ENCODE results near the gene SPTBN2. TPM values are rescaled to one million over a fixed set of nuclear protein-coding genes. Genes with fewer than 3 reads are reported as not detected.

The SPTBN2 gene
- total RNA-seq, 1 experiment from 2014 or later, result 37.6 TPM

GRCh38 chr11:66734215-66734614, 5.2 kb upstream of the SPTBN2 start:
- no peaks in the 10 kb centered on the region for H3K27me3 ChIP-seq (replicated peaks; ENCODE audit: control insufficient read depth, insufficient read depth, low read length)
- Mint-ChIP-seq H3K4me3 (ENCODE audit: unreplicated experiment) (no peak overlapping the region), H3K27me3 (ENCODE audit: insufficient read depth, unreplicated experiment) (peaks cover 5% of the 10 kb centered on the region), H3K36me3 (ENCODE audit: insufficient read depth, unreplicated experiment) (no peaks in the 10 kb centered on the region), H3K4me1 (ENCODE audit: low read depth, unreplicated experiment) (peaks cover 16% of the 10 kb centered on the region), H3K9me3 (ENCODE audit: unreplicated experiment) (no peaks in the 10 kb centered on the region), H3K27ac (ENCODE audit: unreplicated experiment) (no peak overlapping the region)
- ChIA-PET CTCF (no interaction called here), POLR2A (no interaction called here)
- peak in 1 of 2 experiments; percentile 27 for DNase-seq
- no TSS peak for BruUV-seq (replicated peaks)
- intact Hi-C loops (cut with micrococcal nuclease; ENCODE audit: unreplicated experiment), result no loop called here
- no peaks in the 10 kb centered on the region for H3K36me3 ChIP-seq (ENCODE audit: control insufficient read depth, insufficient read depth, low read length)
- TF ChIP-seq CTCF (IDR thresholded peaks at IDR 0.05; ENCODE audit: insufficient read depth in 1 of 2, low read depth in 1 of 2, low read length in 1 of 2, severe bottlenecking in 1 of 2, unreplicated experiment in 1 of 2), result no peak
- H3K9me3 ChIP-seq, result no peaks in the 10 kb centered on the region
- H3K4me1 ChIP-seq, result peaks cover 6% of the 10 kb centered on the region; the same call in 1 of the 2 replicates
- no peak overlapping the region for H3K4me3 ChIP-seq (ENCODE audit: low read depth, low read length)

GRCh38 chr11:66729447-66729846, 431 bp upstream of the SPTBN2 start:
- H3K27ac Mint-ChIP-seq (ENCODE audit: unreplicated experiment), result no peak overlapping the region
- peak overlapping the region; percentile 82 for H3K4me3 Mint-ChIP-seq (ENCODE audit: unreplicated experiment)
- no peak overlapping the region for H3K4me3 ChIP-seq (ENCODE audit: low read depth, low read length)
- H3K36me3 Mint-ChIP-seq (ENCODE audit: insufficient read depth, unreplicated experiment), result peaks cover 6% of the 10 kb centered on the region
- peaks cover 20% of the 10 kb centered on the region for H3K4me1 ChIP-seq
- peaks cover 7% of the 10 kb centered on the region for H3K27me3 Mint-ChIP-seq (ENCODE audit: insufficient read depth, unreplicated experiment)
- no peaks in the 10 kb centered on the region for H3K36me3 ChIP-seq (ENCODE audit: control insufficient read depth, insufficient read depth, low read length)
- no peaks in the 10 kb centered on the region for H3K27me3 ChIP-seq (replicated peaks; ENCODE audit: control insufficient read depth, insufficient read depth, low read length)
- no peak for TF ChIP-seq CTCF (IDR thresholded peaks at IDR 0.05; ENCODE audit: insufficient read depth in 1 of 2, low read depth in 1 of 2, low read length in 1 of 2, severe bottlenecking in 1 of 2, unreplicated experiment in 1 of 2)
- POLR2A ChIA-PET, result no interaction called here
- no peak for DNase-seq
- no TSS peak for BruUV-seq (replicated peaks)
- peaks cover 32% of the 10 kb centered on the region for H3K4me1 Mint-ChIP-seq (ENCODE audit: low read depth, unreplicated experiment)
- no peaks in the 10 kb centered on the region for H3K9me3 Mint-ChIP-seq (ENCODE audit: unreplicated experiment)
- no peaks in the 10 kb centered on the region for H3K9me3 ChIP-seq
- intact Hi-C loops (cut with micrococcal nuclease; ENCODE audit: unreplicated experiment), result loop anchor here (2.0 kb wide), 1 partner anchor 35 kb away; no protein-coding TSS in a partner anchor
- CTCF ChIA-PET, result interaction anchor here (0.6 kb wide), 1 partner anchor 41 kb away, joined by 3 read pairs; no protein-coding TSS in a partner anchor

GRCh38 chr11:66728038-66728692, 851 bp downstream of the SPTBN2 start:
- no peak for TF ChIP-seq CTCF (IDR thresholded peaks at IDR 0.05; ENCODE audit: insufficient read depth in 1 of 2, low read depth in 1 of 2, low read length in 1 of 2, severe bottlenecking in 1 of 2, unreplicated experiment in 1 of 2)
- ChIA-PET POLR2A (interaction anchor here (0.6 kb wide), 1 partner anchor 106 kb away, joined by 10 read pairs; no protein-coding TSS in a partner anchor), CTCF (interaction anchor here (0.5 to 0.6 kb wide), 3 partner anchors 69 to 1393 kb away, joined by 3 to 5 read pairs (median 3); no protein-coding TSS in a partner anchor)
- Histone ChIP-seq H3K27me3 (replicated peaks; ENCODE audit: control insufficient read depth, insufficient read depth, low read length) (no peaks in the 10 kb centered on the region), H3K4me1 (peaks cover 20% of the 10 kb centered on the region), H3K36me3 (ENCODE audit: control insufficient read depth, insufficient read depth, low read length) (no peaks in the 10 kb centered on the region), H3K9me3 (no peaks in the 10 kb centered on the region), H3K4me3 (ENCODE audit: low read depth, low read length) (peak overlapping the region; percentile 66)
- Mint-ChIP-seq H3K27me3 (ENCODE audit: insufficient read depth, unreplicated experiment) (peaks cover 5% of the 10 kb centered on the region), H3K9me3 (ENCODE audit: unreplicated experiment) (no peaks in the 10 kb centered on the region), H3K4me1 (ENCODE audit: low read depth, unreplicated experiment) (peaks cover 25% of the 10 kb centered on the region), H3K27ac (ENCODE audit: unreplicated experiment) (peak overlapping the region; percentile 60), H3K4me3 (ENCODE audit: unreplicated experiment) (peak overlapping the region; percentile 82), H3K36me3 (ENCODE audit: insufficient read depth, unreplicated experiment) (peaks cover 6% of the 10 kb centered on the region)
- intact Hi-C loops (cut with micrococcal nuclease; ENCODE audit: unreplicated experiment), result loop anchor here (2.0 kb wide), 1 partner anchor 33 kb away; no protein-coding TSS in a partner anchor
- peak in 1 of 2 experiments; percentile 49 for DNase-seq
- BruUV-seq (replicated peaks), result no TSS peak

Data from Caco-2 (cell line).